HG03139 (cell line): ENCODE results near the gene SCOC.

Experiments used
- ATAC-seq: cut with Tn5 transposase; IDR thresholded peaks from one replicate; pipeline ENCODE4 v1.9.1; 2021; ENCODE audit not compliant: unreplicated experiment

Gene SCOC

DNA sequence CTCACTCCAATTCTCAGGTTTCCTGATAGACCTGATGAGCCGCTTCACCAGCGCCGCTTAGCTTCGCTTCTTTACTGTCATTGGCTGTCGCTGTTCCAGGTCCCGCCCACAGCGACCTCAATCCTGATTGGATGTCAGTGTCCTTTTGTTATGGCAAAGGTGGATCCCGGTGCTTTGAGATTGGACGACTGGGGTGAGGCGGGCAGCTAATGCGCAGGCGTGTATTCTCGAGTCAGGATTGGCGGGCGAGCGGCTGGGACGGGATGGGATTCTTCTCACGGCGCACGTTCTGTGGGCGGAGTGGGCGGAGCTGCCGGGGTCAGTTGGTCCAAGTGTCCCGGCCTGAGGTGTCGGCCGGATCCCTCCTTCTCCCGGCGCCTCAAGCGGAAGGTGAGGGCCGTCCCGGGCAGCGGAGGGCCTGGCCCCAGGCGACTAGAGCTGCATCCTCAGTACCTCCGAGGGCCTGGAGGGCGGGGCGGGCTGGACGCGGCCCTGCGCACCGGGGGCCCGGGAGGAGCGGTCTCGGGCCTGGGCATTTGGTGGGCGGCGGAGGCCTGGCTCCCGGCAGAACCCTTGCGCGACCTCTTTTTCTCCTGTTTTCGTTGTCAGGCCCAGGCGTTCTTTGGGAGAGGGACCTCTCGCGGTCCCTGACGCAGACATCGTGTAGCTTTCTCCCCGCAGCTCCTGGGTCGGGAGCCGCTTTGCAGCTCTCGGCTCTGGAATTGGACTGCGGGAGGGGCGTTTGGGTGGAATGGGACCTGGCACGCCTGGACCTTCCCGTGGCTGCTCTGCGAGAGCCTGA lies at the start of gene SCOC:
SCOC (plus strand) TSS at position 319 of the 802 bp plus-strand sequence. CDS start 5,525 bp downstream, outside the sequence.
- ATAC-seq = peak; percentile 91

DNA sequence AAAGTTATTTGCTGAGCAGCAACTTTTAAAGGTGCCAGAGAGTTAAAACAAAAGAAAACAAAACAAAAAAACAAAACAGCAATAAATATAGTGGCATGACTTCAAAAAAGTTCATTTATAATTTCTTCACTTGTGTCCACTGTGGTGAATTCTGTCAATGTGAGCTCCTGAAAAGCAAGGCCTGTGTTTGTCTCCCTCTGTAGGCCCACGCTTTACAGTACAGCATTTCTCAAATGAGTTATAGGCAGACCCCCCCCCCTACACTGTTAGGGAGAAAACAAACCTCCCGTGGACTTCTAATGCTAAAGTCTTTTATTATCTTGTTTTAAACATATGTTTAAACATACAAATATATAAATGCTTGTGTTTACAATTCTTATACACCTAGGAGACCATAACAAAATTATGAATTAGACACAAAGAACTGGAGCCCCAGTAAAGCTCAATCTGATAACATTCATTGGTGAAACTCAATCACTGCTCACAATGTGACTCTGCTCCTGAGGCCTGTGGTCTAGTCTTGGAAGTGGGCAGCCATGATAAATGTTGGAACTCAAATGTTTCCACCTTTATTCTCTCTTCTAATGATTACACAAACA lies 47.0 kb upstream of the SCOC start:
- no peak for ATAC-seq

DNA sequence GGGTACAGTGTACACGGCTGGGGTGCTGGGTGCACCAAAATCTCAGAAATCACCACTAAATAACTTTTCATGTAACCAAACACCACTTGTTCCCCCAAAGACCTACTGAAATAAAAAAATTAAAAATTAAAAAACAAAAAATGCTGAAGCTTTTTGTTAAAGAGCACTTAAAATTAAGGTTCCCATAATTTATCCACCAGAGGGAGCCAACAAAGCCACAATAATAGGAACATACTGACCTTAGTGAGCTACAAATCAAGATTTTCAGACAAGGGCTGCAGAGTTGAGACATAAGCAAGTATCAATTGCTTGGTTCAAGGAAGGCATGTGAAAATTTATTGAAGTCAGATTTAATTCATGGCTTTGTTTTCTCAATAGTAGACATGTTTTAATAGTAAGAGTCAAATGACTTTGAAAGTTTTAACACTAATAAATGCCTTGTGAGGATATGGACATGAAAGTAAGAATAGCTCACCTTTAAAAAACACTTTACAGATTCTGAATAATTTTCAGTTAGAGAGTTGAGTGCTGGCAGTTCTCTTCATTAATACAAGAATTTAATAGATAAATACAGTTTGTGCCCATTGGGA lies 43.0 kb upstream of the SCOC start:
- no peak for ATAC-seq

DNA sequence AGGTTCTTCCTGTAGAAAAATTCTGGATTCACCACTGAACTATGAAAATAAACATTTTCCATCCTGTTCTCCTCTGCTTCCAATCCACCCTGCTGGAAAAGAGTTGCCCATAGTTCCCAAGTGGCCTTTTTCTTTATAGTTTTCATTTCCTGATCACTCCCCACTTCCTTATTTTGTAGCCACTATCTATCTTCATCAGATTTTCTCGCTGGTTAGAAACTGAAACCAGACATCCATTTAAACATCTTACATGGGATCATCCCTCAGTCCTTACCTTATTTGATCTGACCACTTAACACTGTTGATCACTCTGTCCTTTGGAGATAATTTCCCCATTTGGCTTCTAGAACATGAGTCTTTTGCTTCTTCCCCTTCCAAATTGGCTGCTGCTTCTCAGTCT lies 42.2 kb upstream of the SCOC start:
- no peak for ATAC-seq

DNA sequence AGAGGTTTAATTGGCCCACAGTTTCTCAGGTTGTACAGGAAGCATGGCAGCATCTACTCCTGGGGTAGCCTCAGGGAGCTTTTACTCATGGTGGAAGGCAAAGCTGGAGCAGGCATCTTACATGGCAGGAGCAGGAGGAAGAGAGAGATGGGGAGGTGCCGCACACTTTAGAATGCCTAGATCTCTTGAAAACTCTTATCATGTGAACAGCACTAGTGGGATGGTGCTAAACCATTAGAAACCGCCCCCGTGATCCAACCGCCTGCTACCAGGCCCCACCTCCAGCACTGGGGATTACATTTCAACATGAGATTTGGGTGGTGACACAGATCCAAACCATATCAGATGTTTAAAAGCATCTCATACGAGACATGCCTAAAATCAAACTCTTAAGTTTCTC lies 41.6 kb upstream of the SCOC start:
- ATAC-seq = no peak

DNA sequence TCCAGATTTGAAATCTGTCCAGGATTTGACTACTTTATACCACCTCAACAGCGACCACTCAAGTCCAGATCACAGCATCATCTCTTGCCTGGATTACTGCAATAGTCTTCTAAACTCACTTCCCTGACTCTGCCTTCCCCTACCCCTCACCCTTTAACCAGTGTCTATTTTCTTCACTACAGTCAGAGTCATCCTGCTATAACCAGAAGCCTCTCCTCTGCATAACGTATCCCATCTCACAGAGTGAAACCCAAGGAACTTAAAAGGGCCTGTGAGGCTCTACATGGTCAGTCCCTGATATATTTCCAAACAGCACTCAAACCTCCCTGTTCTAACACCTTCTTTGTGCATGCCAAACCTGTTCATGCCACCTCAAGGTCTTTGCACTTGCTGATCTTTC lies 40.7 kb upstream of the SCOC start:
- no peak for ATAC-seq

DNA sequence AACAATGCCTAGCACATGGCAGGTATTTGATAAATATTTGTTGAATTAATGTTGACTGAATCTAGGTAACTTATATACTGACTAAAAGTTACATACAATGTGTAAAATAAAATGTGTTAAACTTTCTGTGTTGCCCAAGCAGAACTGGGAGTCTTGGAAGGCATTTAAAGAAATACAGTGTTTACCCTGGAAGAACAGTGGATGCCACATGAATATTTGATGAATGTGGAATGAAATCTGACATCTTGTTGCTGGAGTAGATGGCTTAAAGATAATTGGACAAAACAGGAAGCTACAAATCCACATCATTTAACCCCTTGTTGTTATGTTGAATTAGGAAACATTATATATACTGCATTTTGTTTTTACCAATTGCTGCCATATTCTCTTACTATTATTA lies 39.9 kb upstream of the SCOC start:
- no peak for ATAC-seq

DNA sequence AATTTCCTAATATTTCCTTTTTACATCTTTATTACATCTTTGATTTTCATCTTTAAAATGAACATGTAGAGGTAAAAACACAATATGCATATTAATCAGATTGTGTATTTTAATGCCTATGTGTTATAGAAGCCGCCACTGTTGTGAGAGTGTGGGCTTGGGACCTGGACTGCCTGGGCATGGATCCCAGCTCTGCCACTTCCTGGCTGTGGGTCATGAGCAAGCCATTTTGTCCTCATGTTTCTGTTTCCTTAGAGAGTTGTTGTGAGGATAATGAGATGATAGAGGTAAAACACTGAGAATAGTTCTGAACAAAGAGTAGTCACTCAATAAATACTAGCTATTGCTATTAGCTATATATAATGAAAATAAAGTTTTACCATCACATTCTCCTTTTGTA lies 38.4 kb upstream of the SCOC start:
- ATAC-seq = no peak

DNA sequence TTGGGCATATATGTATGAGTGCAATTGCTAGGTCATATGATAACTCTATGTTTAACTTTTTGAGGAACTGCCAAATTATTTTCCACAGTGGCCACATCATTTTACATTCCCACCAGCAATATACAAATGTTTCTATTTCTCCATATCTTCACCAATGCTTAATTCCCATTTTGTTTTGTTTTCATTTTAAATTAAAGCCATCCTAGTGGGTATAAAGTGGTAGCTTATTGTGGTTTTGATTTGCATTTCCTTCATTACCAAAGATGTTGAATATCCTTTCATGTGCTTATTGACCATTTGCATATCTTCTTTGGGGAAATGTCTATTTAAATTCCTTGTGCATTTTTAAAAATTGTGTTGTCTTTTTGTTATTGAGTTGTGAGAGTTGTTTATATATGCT lies 36.7 kb upstream of the SCOC start:
- no peak for ATAC-seq

DNA sequence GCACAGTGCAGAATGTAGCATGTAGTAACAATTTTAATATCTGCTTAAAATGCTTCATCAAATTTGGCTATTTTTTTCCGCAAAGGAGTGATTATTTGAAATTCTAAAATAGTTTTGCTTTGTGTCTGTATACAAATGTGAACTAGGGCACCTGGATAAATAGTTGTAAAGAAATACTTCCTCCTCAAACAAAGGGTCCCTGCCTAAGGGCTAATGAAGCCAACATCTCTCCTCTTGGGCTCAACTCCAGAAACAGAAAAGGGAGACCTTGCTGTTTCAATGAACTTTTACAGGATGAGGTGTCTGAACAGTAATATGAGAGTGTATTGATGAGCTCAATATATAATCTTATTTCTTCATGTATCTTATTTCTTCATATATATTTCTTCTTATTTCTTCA lies 30.8 kb upstream of the SCOC start:
- ATAC-seq = no peak

DNA sequence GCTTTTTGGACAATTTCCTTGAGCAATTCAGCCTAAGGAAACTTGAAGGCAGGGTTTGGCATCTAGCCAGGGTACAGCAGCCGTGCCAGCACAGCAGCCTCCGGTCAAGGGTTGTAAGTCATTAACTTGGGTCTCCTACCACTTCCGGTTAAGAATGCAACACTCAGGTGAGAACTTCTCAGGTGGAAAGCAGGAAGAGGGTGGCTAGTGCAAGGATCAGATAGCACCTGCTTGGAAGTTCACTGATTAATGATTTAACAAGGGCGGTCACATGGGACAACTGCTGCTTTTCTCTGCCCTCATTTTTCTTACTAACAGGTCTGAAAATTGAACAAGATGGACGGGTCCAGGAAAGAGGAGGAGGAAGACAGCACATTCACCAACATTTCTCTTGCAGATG lies 30.1 kb upstream of the SCOC start:
- peak; percentile 91 for ATAC-seq

DNA sequence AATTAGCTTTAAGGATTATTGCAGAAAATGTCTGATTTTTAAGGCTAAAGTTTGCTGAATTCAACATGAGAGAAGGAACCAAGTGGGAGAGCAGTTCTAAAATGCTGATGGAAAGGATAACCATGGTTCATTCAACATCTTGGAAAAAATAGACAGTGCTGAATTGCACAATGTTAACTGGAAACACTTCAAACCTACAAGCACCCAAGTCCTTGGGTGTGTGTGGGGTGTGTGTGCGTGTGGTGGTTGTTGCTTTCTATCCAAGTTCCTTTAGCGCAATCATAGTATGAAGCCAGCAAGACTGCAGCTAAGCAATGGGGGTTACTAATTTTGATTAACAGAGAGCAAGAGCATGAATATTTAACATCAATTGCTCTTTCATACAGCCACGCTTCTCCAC lies 29.3 kb upstream of the SCOC start:
- no peak for ATAC-seq

DNA sequence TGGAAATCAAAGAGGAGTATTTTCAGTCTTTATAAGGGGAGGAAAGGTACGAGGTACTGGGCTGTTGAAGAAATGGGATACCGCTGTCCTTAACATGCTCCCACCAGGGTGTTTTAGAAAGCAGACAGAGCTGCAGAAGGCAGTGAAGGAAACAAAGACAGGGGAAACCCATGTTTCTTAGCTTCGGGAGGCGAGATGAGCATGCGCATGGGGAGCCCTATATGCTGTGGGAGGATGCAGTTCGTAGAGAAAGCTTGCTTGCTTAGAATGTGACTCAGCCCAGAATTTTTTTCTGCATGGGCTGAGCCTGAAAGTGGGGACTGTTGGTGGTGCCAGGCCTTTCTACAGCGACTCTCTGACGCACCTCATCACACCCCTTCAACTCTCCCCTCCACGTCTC lies 28.8 kb upstream of the SCOC start:
- ATAC-seq = no peak

DNA sequence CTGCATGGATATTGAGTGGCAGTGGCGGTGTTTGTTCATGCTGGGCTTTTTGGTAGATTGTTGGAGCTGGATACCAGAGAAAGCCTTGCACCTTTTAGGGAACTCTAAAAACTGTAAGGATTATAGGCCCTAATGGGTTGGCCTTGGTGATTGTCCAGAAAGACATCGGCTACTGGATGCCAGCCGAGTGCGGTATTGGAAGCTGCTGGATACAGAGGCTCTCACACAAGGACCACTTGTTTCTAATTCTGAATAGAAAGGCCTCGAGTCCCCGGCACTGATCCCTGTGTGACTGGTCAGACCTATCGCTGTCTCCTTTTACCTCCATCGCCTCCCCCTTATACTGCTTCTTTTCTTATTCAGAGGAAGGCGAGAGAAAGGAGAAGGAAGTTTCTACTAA lies 27.3 kb upstream of the SCOC start:
- ATAC-seq = no peak

DNA sequence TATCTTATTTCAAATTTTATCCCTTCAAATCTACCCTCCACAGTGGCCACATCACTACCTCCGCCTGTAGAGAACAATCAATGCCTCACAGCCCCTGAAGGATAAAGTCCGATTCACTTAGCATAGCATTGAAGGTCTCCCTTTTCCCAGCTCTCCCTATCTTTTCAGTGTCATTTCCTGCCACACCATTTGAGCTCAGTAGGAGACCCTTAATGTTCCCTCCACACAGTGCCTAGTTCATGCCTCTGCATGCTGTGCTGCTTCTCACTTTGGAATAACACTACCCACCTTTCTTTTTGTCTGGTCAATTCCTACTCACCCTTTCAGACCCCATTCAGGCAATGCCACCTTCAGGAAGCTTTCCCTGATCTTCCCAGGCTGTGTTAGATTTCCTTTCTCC lies 23.6 kb upstream of the SCOC start:
- no peak for ATAC-seq

DNA sequence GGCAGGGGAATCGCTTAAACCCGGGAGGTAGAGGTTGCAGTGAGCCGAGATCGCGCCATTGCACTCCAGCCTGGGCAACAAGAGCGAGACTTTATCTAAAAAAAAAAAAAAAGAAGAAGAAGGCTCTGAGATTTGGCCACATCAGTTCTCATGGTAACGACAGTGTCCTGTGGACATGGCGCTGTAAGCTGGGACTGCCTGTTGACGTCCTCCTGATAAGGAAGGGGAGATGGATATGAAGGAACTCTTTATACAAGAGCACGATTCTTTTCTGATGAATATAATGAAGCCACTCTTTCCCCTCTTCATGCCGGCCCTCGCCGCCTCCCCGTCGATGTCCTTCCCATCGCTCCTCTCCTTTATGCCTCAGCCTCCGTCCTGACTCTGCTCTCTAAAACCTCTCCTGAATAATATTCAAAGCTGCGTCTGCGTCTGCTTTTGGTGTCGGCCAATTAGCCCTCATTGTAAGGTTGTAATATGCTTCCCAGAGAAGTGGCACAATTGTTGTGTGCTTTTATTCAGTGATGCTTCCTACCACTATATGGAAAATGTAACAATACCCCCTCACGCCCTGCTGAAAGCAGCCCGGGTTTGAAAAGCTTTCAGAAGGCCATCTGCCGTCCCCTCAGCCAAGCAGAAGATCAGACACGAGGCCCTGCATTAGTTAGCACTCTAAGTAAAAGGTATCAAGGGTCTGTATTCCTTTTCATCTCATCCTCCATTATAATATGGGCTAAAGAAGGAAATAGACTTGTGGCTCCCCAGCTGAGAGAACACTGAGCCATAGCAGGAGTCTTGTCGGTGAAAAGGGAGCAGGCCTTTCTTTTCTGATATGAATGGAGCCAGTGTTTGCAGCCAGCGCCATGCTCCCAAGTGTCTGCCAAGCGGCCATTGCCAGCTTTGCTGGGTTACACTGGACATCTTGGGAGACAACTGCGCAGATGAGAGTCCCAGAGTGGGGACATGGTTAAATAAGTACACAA lies 22.1 kb upstream of the SCOC start:
- ATAC-seq = no peak

DNA sequence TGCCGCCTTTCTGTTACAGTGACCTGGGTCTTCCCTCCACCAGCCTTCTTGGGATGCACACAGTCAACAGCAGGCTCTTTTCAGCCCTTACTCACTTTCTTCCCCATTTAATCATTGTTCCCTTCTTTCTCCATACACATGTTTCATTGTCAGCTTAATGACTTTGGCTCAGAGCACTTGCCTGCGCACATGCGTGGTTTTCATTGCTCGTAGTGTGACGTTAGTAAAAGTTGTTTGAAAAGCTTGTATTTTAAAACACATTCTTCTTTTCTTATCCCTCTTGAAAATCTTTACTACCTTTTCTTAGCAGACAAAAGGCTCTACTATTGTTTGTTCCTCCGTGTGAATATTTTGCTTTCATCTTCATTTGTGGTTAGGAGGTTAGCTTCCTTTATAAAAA lies 19.7 kb upstream of the SCOC start:
- no peak for ATAC-seq

DNA sequence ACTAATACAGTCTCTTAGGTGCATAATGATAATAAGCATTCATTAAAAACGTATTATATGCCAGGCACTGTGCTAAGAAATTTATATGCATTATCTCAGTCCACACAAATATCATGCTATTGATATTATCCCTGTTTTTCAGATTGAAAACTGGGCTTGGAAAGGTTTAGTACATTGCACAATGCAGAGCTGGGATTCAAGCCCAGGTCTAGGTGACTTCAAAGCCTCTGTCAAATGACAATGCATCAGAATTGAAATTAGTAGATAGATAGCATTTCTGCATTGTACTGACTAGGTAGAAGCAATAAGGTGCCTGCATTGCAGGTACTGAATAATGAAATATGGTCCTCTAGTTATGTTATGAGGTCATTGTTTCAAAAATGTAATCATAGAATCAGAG lies 18.2 kb upstream of the SCOC start:
- no peak for ATAC-seq

DNA sequence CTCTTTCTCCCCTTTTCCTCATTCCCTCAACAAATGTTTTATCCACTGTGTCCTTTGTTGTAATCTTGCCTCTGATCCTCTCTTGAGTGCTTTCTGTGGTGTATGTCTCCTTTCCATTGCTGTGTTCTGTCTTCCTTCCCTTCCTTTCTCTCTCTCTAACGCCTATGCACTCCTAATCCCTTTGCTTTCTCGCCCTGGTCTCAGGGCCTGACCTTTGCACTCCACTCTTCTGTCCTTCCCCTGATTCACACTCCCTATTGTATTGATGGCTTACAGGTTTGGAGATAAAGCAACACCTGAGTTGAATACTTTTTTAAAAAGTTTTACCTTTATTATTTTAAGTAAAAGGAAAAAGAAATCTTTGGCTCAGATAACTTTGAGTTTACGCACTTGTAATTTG lies 15.6 kb upstream of the SCOC start:
- no peak for ATAC-seq

DNA sequence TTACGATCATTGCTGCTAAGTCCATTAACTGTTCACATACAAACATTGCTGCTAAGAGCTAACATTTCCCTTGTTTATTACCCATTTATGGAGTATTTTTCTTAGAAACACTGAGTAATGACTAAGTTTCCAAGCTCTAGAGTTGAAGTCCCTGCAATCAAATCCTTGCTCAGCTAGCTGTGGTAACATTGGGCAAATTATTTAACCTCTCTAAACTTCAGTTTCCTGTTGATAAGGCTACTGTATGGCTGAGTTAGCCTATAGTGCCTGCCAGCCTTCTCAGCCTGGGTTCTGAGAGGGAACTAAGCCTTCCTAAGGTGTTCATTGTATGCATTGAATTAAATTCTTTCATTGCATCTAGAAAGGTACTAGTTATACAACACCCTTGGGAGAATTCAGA lies 15.2 kb upstream of the SCOC start:
- no peak for ATAC-seq
